Stimulated activated naive CD8-positive, alpha-beta T cell treated with anti-CD3 and anti-CD28 coated beads, Interleukin-15, amount 100 ng/mL, for 72 hours (primary cell): ENCODE data around the gene GALNT10.
A peak's percentile ranks its signal among the peaks of the same experiment; 100 is the strongest.

Experiments used
- ATAC-seq: fragments of 150-1000 bp; cut with Tn5 transposase; 2 replicates; pipeline ENCODE4 v1.10.0; 2021; ENCODE audit warnings: mild to moderate bottlenecking, moderate library complexity
- DNase-seq, 2 donors: peaks; one replicate each; pipeline ENCODE4 v3.0.0; 2021 to 2022
- H3K27ac Mint-ChIP-seq, 2 donors: one replicate each; pipeline ENCODE4 v1.8.0; 2022; ENCODE audit warnings: mild to moderate bottlenecking in 2 of 2, mixed read lengths in 2 of 2, moderate library complexity in 2 of 2
- H3K27me3 Mint-ChIP-seq: one replicate; pipeline ENCODE4 v1.8.0; 2022; ENCODE audit warnings: mixed read lengths
- H3K4me1 Mint-ChIP-seq: one replicate; pipeline ENCODE4 v1.8.0; 2022; ENCODE audit warnings: mild to moderate bottlenecking, mixed read lengths
- H3K4me3 Mint-ChIP-seq, 2 donors: one replicate each; pipeline ENCODE4 v1.8.0; 2022; ENCODE audit warnings: mild to moderate bottlenecking in 2 of 2, mixed read lengths in 2 of 2, moderate library complexity in 1 of 2
- H3K9me3 Mint-ChIP-seq, 2 donors: one replicate each; pipeline ENCODE4 v1.8.0; 2022; ENCODE audit warnings: mixed read lengths in 2 of 2

Gene GALNT10

DNA sequence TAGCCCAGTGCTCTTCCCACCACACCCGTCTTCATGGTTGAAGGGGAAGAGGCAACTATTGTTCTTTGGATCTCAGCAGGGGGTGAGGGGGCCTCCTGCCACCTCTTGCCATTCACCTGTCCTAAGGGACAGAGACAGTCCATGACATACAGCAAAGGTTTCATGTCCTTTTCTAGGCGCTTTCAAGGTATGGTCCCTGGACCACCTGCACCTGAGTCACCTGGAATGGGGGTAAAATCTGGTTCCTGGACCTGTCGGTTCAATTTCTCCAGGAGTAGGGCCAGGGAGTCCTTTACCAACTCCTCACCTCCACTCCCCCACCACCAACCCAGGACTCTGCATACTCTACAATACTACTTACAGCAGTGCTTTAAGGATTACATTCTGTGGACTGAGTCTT, 221.8 kb downstream of the GALNT10 start:
- DNase-seq (no peak), ATAC-seq (no peak)
- no peak overlapping the region for H3K27ac Mint-ChIP-seq
- no peaks in the 10 kb centered on the region for H3K27me3 Mint-ChIP-seq
- H3K4me1 Mint-ChIP-seq, result peaks cover 6% of the 10 kb centered on the region
- no peaks in the 10 kb centered on the region for H3K9me3 Mint-ChIP-seq
- no peak overlapping the region for H3K4me3 Mint-ChIP-seq

DNA sequence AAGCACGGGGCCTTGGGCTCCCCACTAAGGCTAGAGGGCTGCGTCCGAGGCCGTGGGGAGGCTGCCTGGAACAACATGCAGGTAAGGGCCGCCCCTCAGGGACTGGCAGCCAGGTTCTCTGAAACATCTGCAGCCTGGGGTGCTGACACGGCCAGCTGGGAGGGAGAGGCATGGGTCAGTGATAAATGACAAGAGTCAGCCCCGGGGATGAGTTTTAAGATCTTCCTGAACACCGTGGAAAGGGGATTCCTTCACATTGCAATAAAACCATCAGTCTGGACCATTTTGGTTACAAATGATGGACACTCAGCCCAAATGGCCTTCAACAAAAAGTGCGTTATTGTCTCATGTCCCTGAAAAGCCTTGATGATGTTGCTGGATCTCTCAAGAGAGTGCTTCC, 222.4 kb downstream of the GALNT10 start:
- Mint-ChIP-seq H3K27me3 (no peaks in the 10 kb centered on the region), H3K27ac (no peak overlapping the region), H3K4me1 (peaks cover 6% of the 10 kb centered on the region), H3K9me3 (no peaks in the 10 kb centered on the region), H3K4me3 (no peak overlapping the region)
- ATAC-seq (no peak), DNase-seq (no peak)

GRCh38 chr5:154415114-154415513, 224.6 kb downstream of the GALNT10 start:
- H3K9me3 Mint-ChIP-seq, result no peaks in the 10 kb centered on the region
- ATAC-seq, result no peak
- no peak overlapping the region for H3K27ac Mint-ChIP-seq
- DNase-seq, result no peak
- H3K4me3 Mint-ChIP-seq, result no peak overlapping the region
- H3K27me3 Mint-ChIP-seq, result no peaks in the 10 kb centered on the region
- peaks cover 6% of the 10 kb centered on the region for H3K4me1 Mint-ChIP-seq

- H3K27ac Mint-ChIP-seq, result peak overlapping the region; percentile 8 to 75
- peaks cover 10% of the 10 kb centered on the region for H3K4me1 Mint-ChIP-seq
- peaks cover 0 to 4% of the 10 kb centered on the region in 2 donors for H3K9me3 Mint-ChIP-seq
- no peak overlapping the region for H3K4me3 Mint-ChIP-seq
- H3K27me3 Mint-ChIP-seq, result no peaks in the 10 kb centered on the region
- no peak for DNase-seq
- no peak for ATAC-seq
Measured at GRCh38 chr5:154418344-154418820, 227.8 kb downstream of the GALNT10 start.

DNA sequence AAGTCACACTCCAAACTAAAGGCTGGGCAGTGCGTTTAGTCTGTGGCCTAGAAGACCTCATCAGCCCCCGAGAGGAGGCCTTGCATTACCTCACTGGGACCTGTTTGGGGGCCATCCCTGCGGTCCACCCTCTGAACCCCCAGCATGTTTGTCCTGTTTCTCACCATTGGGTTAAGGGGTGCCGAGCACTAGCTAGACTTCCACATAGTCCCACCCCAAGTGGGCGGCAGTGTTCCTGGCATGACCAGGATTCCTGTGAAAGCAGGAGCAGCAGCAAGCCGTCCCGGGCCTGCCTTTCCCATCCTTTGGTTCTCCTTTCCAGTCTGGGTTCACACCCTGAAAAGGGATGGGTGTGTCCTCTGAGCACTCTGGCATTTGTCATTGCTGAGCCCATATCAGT, 228.7 kb downstream of the GALNT10 start:
- DNase-seq (no peak), ATAC-seq (no peak)
- Mint-ChIP-seq H3K9me3 (peaks cover 0 to 4% of the 10 kb centered on the region in 2 donors), H3K27ac (no peak overlapping the region), H3K4me1 (peaks cover 10% of the 10 kb centered on the region), H3K4me3 (no peak overlapping the region), H3K27me3 (no peaks in the 10 kb centered on the region)

GRCh38 chr5:154421868-154422267, 231.3 kb downstream of the GALNT10 start:
- peaks cover 7% of the 10 kb centered on the region for H3K4me1 Mint-ChIP-seq
- no peak for ATAC-seq
- H3K9me3 Mint-ChIP-seq, result peaks cover 0 to 4% of the 10 kb centered on the region in 2 donors
- H3K4me3 Mint-ChIP-seq, result no peak overlapping the region
- peak; percentile 16 to 35 for DNase-seq
- H3K27me3 Mint-ChIP-seq, result no peaks in the 10 kb centered on the region
- no peak overlapping the region for H3K27ac Mint-ChIP-seq

DNA sequence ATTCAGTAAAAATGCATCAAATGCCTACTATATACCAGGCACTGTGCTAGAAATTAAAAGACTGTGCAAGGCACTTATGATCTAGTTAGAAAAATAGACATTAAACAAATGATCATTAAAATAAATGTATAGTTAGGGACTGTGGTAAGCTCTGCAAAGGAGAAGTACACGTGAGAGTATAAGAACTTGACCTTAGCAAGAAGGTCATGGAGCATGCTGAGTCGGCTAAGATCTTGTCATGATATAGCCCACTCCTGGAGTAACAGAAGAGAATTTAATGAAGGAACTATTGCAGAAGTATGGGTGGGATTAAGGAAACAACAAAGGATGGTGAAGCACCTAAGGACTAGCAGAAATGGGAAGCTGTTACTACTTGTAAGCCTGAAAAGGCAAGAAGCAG, 231.8 kb downstream of the GALNT10 start:
- H3K4me1 Mint-ChIP-seq, result peaks cover 4% of the 10 kb centered on the region
- H3K9me3 Mint-ChIP-seq, result peaks cover 0 to 4% of the 10 kb centered on the region in 2 donors
- H3K27me3 Mint-ChIP-seq, result no peaks in the 10 kb centered on the region
- H3K4me3 Mint-ChIP-seq, result no peak overlapping the region
- ATAC-seq (no peak), DNase-seq (no peak)
- no peak overlapping the region for H3K27ac Mint-ChIP-seq

DNA sequence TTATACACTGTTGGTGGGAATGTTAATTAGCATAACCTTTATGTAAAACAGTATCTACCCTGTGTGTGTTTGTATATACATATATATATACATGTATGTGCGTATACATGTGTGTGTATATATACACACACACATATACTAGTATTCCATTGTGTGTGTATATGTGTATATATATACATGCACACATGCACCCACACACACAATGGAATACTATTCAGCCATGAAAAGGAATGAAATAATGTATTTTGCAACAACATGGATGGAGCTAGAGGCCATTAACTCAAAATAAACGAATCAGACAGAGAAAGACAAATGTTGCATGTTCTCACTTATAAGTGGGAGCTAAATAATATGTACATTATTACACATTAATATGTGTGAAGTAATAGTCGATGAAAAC, 237.7 kb downstream of the GALNT10 start:
- H3K9me3 Mint-ChIP-seq, result no peaks in the 10 kb centered on the region
- no peak overlapping the region for H3K27ac Mint-ChIP-seq
- H3K4me3 Mint-ChIP-seq, result no peak overlapping the region
- no peak for ATAC-seq
- H3K27me3 Mint-ChIP-seq, result no peaks in the 10 kb centered on the region
- DNase-seq, result no peak
- peaks cover 5% of the 10 kb centered on the region for H3K4me1 Mint-ChIP-seq

GRCh38 chr5:154429341-154429740, 238.8 kb downstream of the GALNT10 start:
- H3K4me1 Mint-ChIP-seq, result peaks cover 5% of the 10 kb centered on the region
- H3K4me3 Mint-ChIP-seq, result no peak overlapping the region
- no peaks in the 10 kb centered on the region for H3K9me3 Mint-ChIP-seq
- H3K27me3 Mint-ChIP-seq, result no peaks in the 10 kb centered on the region
- no peak overlapping the region for H3K27ac Mint-ChIP-seq
- ATAC-seq (no peak), DNase-seq (no peak)

GRCh38 chr5:154430466-154430865, 239.9 kb downstream of the GALNT10 start:
- H3K27ac Mint-ChIP-seq, result no peak overlapping the region
- ATAC-seq (no peak), DNase-seq (no peak)
- no peaks in the 10 kb centered on the region for H3K27me3 Mint-ChIP-seq
- no peaks in the 10 kb centered on the region for H3K9me3 Mint-ChIP-seq
- H3K4me1 Mint-ChIP-seq, result peaks cover 5% of the 10 kb centered on the region
- H3K4me3 Mint-ChIP-seq, result no peak overlapping the region

DNA sequence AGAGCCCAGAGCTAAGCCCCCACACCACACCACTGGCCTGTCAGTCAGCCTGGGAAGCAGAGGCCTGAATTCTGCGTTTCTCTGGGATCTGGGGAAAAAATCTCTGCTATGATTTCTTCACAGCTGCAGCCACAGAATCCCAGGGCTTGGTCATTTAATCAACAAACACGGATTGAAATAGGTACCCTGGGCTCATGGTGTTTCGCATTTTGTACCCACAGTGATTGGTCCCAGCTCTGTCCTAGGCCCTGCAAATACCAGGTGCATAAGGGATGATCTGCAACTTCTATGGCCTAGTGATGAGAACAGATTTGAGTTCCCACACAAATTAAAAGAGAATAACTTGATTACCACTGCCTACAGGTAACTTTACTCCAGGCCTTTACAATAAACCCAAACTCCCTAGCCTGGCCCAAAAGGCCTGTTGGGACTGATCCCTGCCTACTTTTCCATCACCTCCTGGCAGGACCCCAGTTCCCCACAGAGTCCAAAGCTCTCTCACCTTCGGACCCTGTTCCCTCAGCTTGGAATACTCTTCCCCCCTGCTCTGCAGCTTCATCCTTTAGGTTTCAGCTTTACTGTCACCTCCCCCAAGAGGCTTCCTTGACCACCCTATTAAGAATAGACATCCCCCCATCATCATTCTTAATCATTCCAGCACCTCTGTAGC, 240.6 kb downstream of the GALNT10 start:
- no peak overlapping the region for H3K27ac Mint-ChIP-seq
- no peak overlapping the region for H3K4me3 Mint-ChIP-seq
- H3K27me3 Mint-ChIP-seq, result no peaks in the 10 kb centered on the region
- H3K4me1 Mint-ChIP-seq, result peaks cover 5% of the 10 kb centered on the region
- DNase-seq (no peak), ATAC-seq (no peak)
- no peaks in the 10 kb centered on the region for H3K9me3 Mint-ChIP-seq

DNA sequence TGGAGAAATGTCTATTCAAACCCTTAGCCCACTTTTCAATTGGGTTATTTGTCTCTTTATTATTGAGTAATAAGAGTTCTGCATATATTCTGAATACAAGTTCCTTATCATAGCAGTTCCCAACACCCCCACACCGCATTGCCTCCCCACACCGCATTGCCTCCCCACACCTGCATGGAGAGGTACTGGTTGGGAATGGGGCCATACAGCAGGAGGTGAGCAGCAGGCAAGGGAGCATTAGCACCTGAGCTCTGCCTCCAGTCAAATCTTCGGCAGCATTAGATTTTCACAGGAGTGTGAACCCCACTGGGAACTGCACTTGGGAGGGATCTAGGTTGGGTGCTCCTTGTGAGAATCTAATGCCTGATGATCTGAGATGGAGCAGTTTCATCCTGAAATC, 244.7 kb downstream of the GALNT10 start:
- H3K4me1 Mint-ChIP-seq, result peaks cover 5% of the 10 kb centered on the region
- no peak for DNase-seq
- no peaks in the 10 kb centered on the region for H3K9me3 Mint-ChIP-seq
- no peaks in the 10 kb centered on the region for H3K27me3 Mint-ChIP-seq
- no peak for ATAC-seq
- no peak overlapping the region for H3K4me3 Mint-ChIP-seq
- H3K27ac Mint-ChIP-seq, result no peak overlapping the region

- no peak overlapping the region for H3K4me3 Mint-ChIP-seq
- DNase-seq, result no peak
- ATAC-seq, result no peak
- H3K4me1 Mint-ChIP-seq, result peaks cover 12% of the 10 kb centered on the region
- no peak overlapping the region for H3K27ac Mint-ChIP-seq
- no peaks in the 10 kb centered on the region for H3K27me3 Mint-ChIP-seq
- no peaks in the 10 kb centered on the region for H3K9me3 Mint-ChIP-seq
Measured at GRCh38 chr5:154437281-154437965, 246.9 kb downstream of the GALNT10 start.

DNA sequence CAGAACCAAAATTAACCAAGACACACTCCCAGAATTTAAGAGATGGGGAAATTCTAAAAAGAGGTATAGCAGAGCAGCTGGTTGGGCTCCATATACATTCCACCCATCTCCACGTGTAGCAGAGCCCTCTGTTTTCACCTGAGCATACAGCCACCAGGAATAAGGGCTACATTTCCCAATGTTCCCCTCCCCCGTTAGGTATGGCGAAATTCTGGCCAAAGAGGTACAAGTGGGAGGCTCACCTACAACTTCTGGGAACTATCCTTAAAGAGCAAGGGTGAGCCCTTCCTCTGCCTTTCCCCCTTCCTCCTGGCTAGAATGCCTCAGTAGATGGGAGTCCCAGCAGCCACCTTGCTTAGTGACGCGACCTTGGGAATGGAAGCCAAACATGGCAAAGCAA, 250.0 kb downstream of the GALNT10 start:
- DNase-seq (no peak), ATAC-seq (no peak)
- H3K4me3 Mint-ChIP-seq, result no peak overlapping the region

DNA sequence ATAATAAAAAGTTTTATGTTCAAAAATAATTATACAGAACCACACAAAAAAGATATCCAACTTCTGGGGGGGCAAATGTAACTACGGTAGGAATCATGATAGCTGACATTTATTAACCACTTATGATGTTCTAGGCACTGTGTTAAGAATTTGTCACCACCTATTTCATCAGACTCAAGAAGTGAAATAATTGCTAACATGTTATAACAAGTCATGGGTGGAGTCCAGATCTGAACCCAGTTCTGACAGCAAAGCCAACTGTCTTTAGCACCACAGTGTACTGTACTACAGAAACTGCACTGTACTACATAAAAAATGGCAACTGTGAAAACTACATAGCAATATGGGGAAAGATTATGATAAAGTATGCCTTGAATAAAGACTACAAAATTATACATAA, 252.3 kb downstream of the GALNT10 start:
- Mint-ChIP-seq H3K27me3 (no peaks in the 10 kb centered on the region), H3K4me3 (no peak overlapping the region), H3K9me3 (no peaks in the 10 kb centered on the region), H3K4me1 (peaks cover 34% of the 10 kb centered on the region), H3K27ac (no peak overlapping the region)
- ATAC-seq (no peak), DNase-seq (no peak)

More for the DNA sequence above, 250.0 kb downstream of the GALNT10 start:
- peaks cover 24% of the 10 kb centered on the region for H3K4me1 Mint-ChIP-seq
- no peaks in the 10 kb centered on the region for H3K27me3 Mint-ChIP-seq
- H3K9me3 Mint-ChIP-seq, result no peaks in the 10 kb centered on the region
- H3K27ac Mint-ChIP-seq, result no peak overlapping the region

DNA sequence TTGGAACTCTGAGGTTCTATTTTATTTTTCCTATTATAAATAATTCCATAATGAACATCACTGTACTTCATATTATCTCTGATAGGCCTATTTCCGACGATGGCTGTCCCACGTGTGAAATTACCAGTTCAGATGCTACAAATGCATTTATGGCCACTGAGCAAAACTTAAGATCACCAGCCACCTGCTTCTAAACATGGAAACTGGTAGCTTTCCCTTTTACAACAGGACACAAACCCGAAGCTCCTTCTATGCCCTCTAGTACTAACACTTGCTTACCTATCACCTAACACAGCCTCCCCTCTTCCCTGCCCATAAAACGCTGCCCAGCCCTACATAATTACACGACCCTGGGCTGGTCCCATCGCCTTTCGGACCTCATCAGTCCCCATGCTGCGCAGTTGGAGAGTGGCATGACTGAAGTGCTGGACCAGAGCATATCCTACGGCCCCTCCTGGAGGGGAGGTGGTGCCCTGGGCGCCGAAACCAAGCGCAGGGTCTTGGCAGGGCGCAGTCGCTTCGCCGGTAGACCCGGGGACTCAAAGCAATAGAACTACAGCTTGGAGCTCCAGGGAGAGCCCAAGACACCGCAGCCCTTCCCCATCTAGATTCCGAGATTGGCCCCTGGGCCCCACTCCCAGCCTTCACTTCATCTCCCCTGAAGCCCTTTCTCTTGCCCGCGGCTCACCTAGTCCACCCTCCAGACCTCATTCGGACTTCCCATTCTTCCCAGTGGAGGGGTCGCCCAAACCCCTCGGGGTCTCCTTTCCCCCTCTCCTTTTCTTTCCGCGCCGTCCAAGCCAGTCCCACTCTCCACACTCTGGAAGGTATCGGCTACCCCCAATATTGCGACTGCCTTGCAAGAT, 254.3 kb downstream of the GALNT10 start:
- H3K9me3 Mint-ChIP-seq, result no peaks in the 10 kb centered on the region
- peak; percentile 4 for ATAC-seq
- peak overlapping the region; percentile 97 to 98 for H3K27ac Mint-ChIP-seq
- H3K27me3 Mint-ChIP-seq, result no peaks in the 10 kb centered on the region
- peak overlapping the region; percentile 93 to 99 for H3K4me3 Mint-ChIP-seq
- peaks cover 51% of the 10 kb centered on the region for H3K4me1 Mint-ChIP-seq
- peak; percentile 22 to 25 for DNase-seq
